HEK293 (cell line): Measurements from ENCODE around the gene PCID2.

Source experiments
- CTCF ChIP-seq: fragments of 450-650 bp; formaldehyde crosslinking; IDR thresholded peaks from 2 replicates; pipeline ENCODE4 v1.5.1; 2016; ENCODE audit warnings: missing biosample characterization, missing genetic modification characterization
- HIC1 ChIP-seq: fragments of 450-650 bp; formaldehyde crosslinking; IDR thresholded peaks from 2 replicates; pipeline ENCODE4 v1.5.1; 2016; ENCODE audit warnings: missing biosample characterization, missing genetic modification characterization
- KLF10 ChIP-seq: fragments of 450-650 bp; IDR thresholded peaks from 2 replicates; pipeline ENCODE4 v1.5.1; 2018; ENCODE audit warnings: missing biosample characterization, mild to moderate bottlenecking, missing genetic modification characterization
- KLF16 ChIP-seq: fragments of 450-650 bp; formaldehyde crosslinking; IDR thresholded peaks from 2 replicates; pipeline ENCODE4 v1.5.1; 2017; ENCODE audit warnings: missing biosample characterization, missing genetic modification characterization
- KLF8 ChIP-seq: fragments of 450-650 bp; formaldehyde crosslinking; IDR thresholded peaks from 2 replicates; pipeline ENCODE4 v1.5.1; 2016; ENCODE audit warnings: missing biosample characterization, missing genetic modification characterization
- MZF1 ChIP-seq: fragments of 450-650 bp; formaldehyde crosslinking; IDR thresholded peaks from 2 replicates; pipeline ENCODE4 v1.5.1; 2017; ENCODE audit warnings: missing biosample characterization, missing genetic modification characterization, borderline replicate concordance
- SP3 ChIP-seq: fragments of 450-650 bp; formaldehyde crosslinking; IDR thresholded peaks from 2 replicates; pipeline ENCODE4 v1.5.1; 2016; ENCODE audit warnings: missing biosample characterization, missing genetic modification characterization
- TSHZ1 ChIP-seq: fragments of 450-650 bp; formaldehyde crosslinking; IDR thresholded peaks from 2 replicates; pipeline ENCODE4 v1.5.1; 2016; ENCODE audit warnings: missing biosample characterization, missing genetic modification characterization, borderline replicate concordance
- ZNF138 ChIP-seq: fragments of 450-650 bp; formaldehyde crosslinking; IDR thresholded peaks from 2 replicates; pipeline ENCODE4 v1.5.1; 2016; ENCODE audit warnings: missing biosample characterization, missing genetic modification characterization, borderline replicate concordance
- ZNF146 ChIP-seq: fragments of 450-650 bp; formaldehyde crosslinking; IDR thresholded peaks from 2 replicates; pipeline ENCODE4 v1.5.1; 2016; ENCODE audit warnings: missing biosample characterization, missing genetic modification characterization
- ZNF155 ChIP-seq: fragments of 450-650 bp; formaldehyde crosslinking; IDR thresholded peaks from 2 replicates; pipeline ENCODE4 v1.5.1; 2016; ENCODE audit warnings: missing biosample characterization, missing genetic modification characterization
- ZNF214 ChIP-seq: fragments of 450-650 bp; formaldehyde crosslinking; IDR thresholded peaks from 2 replicates; pipeline ENCODE4 v1.5.1; 2017; ENCODE audit warnings: missing biosample characterization, mild to moderate bottlenecking, missing genetic modification characterization, borderline replicate concordance
- ZNF292 ChIP-seq: fragments of 450-650 bp; formaldehyde crosslinking; IDR thresholded peaks from 2 replicates; pipeline ENCODE4 v1.5.1; 2016; ENCODE audit warnings: low read depth, missing biosample characterization, missing genetic modification characterization, borderline replicate concordance
- ZNF366 ChIP-seq: fragments of 450-650 bp; formaldehyde crosslinking; conservative IDR thresholded peaks from 2 replicates; pipeline ENCODE4 v1.5.1; 2016; ENCODE audit warnings: missing biosample characterization, missing genetic modification characterization
- ZNF398 ChIP-seq: fragments of 450-650 bp; formaldehyde crosslinking; IDR thresholded peaks from 2 replicates; pipeline ENCODE4 v1.5.1; 2017; ENCODE audit warnings: missing biosample characterization, missing genetic modification characterization
- ZNF501 ChIP-seq: fragments of 450-650 bp; formaldehyde crosslinking; IDR thresholded peaks from 2 replicates; pipeline ENCODE4 v1.5.1; 2016; ENCODE audit warnings: missing biosample characterization, missing genetic modification characterization
- ZNF580 ChIP-seq: fragments of 450-650 bp; formaldehyde crosslinking; IDR thresholded peaks from 2 replicates; pipeline ENCODE4 v1.5.1; 2016; ENCODE audit warnings: missing biosample characterization, missing genetic modification characterization
- ZNF629 ChIP-seq: fragments of 450-650 bp; formaldehyde crosslinking; IDR thresholded peaks from 2 replicates; pipeline ENCODE4 v1.5.1; 2017; ENCODE audit warnings: missing biosample characterization, missing genetic modification characterization
- ZNF660 ChIP-seq: fragments of 450-650 bp; IDR thresholded peaks from 2 replicates; pipeline ENCODE4 v1.5.1; 2018; ENCODE audit warnings: missing biosample characterization, mild to moderate bottlenecking, missing genetic modification characterization
- ZNF704 ChIP-seq: fragments of 450-650 bp; formaldehyde crosslinking; IDR thresholded peaks from 2 replicates; pipeline ENCODE4 v1.5.1; 2016; ENCODE audit warnings: missing biosample characterization, missing genetic modification characterization
- ZNF785 ChIP-seq: fragments of 450-650 bp; formaldehyde crosslinking; IDR thresholded peaks from 2 replicates; pipeline ENCODE4 v1.5.1; 2016; ENCODE audit warnings: missing biosample characterization, missing genetic modification characterization
- ZNF837 ChIP-seq: fragments of 450-650 bp; formaldehyde crosslinking; IDR thresholded peaks from 2 replicates; pipeline ENCODE4 v1.5.1; 2016; ENCODE audit warnings: missing biosample characterization, missing genetic modification characterization
- ZSCAN23 ChIP-seq: fragments of 450-650 bp; formaldehyde crosslinking; IDR thresholded peaks from 2 replicates; pipeline ENCODE4 v1.5.1; 2016; ENCODE audit warnings: missing biosample characterization, missing genetic modification characterization
- TF ChIP-seq, protein P1 (sequence below): fragments of 450-650 bp; formaldehyde crosslinking; IDR thresholded peaks from 2 replicates; pipeline ENCODE4 v1.5.1; 2016; ENCODE audit warnings: missing biosample characterization, missing genetic modification characterization

Gene PCID2

DNA sequence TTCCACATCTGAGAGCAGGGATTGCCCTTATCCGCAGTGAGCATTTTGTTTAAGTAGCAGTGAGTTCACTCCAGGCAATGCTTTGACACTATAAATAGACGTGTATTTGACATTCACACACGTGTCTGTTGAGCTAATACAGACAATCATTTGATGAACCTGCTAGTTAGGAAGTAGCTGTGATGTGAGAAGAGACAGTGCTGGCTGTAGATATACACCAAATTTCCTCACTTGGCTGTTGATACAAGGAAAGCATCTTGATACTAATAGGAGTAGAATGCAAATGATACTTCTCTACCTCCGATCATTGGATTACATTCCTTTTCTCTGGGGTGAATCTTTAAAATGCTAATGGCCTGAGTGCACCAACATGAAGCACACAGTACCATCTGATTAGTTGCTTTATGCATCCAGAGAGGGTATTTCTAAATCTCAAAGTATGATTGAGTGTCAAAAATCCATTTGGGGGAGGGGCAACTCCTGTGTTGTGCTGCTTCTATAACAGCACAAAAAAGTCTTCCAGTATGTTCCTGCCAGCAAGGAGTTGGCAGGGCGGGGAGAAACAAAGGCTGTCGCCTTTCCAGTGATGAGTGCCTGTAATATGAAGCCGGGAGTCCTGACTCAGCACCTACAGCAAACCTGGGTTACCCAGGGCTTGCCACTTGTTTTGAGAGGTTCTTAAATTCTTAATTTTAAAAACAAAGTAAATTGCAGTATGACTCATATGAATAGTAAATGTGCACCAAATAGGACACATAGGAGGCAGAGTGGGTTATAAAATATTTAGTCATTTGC is 8.0 kb upstream of the PCID2 start (continued):
- TF ChIP-seq HIC1 (tag by site-specific recombination) = no peak
- no peak for TF ChIP-seq ZNF398
- no peak for TF ChIP-seq ZNF292
- no peak for TF ChIP-seq ZNF214 (tag by site-specific recombination)
- peak; percentile 48; the same call in 1 of the 2 replicates for TF ChIP-seq KLF10 (tag by site-specific recombination)
- no peak for TF ChIP-seq ZNF785 (tag by site-specific recombination)
- TF ChIP-seq TSHZ1 (tag by site-specific recombination) = no peak
- TF ChIP-seq ZNF837 (tag by site-specific recombination) = no peak
- 0 out of 2 replicates have a peak, but pooled peaks have one; percentile 31 for TF ChIP-seq ZNF501 (tag by site-specific recombination)
- TF ChIP-seq ZNF629 (tag by site-specific recombination) = peak; percentile 46; the same call in 1 of the 2 replicates
- TF ChIP-seq CTCF (tag by site-specific recombination) = no peak
- TF ChIP-seq, protein P1, sequence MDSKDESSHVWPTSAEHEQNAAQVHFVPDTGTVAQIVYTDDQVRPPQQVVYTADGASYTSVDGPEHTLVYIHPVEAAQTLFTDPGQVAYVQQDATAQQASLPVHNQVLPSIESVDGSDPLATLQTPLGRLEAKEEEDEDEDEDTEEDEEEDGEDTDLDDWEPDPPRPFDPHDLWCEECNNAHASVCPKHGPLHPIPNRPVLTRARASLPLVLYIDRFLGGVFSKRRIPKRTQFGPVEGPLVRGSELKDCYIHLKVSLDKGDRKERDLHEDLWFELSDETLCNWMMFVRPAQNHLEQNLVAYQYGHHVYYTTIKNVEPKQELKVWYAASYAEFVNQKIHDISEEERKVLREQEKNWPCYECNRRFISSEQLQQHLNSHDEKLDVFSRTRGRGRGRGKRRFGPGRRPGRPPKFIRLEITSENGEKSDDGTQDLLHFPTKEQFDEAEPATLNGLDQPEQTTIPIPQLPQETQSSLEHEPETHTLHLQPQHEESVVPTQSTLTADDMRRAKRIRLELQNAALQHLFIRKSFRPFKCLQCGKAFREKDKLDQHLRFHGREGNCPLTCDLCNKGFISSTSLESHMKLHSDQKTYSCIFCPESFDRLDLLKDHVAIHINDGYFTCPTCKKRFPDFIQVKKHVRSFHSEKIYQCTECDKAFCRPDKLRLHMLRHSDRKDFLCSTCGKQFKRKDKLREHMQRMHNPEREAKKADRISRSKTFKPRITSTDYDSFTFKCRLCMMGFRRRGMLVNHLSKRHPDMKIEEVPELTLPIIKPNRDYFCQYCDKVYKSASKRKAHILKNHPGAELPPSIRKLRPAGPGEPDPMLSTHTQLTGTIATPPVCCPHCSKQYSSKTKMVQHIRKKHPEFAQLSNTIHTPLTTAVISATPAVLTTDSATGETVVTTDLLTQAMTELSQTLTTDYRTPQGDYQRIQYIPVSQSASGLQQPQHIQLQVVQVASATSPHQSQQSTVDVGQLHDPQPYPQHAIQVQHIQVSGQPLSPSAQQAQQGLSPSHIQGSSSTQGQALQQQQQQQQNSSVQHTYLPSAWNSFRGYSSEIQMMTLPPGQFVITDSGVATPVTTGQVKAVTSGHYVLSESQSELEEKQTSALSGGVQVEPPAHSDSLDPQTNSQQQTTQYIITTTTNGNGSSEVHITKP = no peak
- no peak for TF ChIP-seq KLF8 (tag by site-specific recombination)
- TF ChIP-seq ZNF138 (tag by site-specific recombination) = no peak
- no peak for TF ChIP-seq MZF1 (tag by site-specific recombination)
- no peak for TF ChIP-seq KLF16 (tag by site-specific recombination)
- TF ChIP-seq ZNF146 = no peak
- no peak for TF ChIP-seq ZNF704 (tag by site-specific recombination)
- TF ChIP-seq ZNF580 = no peak
- 0 out of 2 replicates have a peak, but pooled peaks have one; percentile 47 for TF ChIP-seq ZNF660
- no peak for TF ChIP-seq ZNF155 (tag by site-specific recombination)
- no peak for TF ChIP-seq ZSCAN23 (tag by site-specific recombination)
- TF ChIP-seq ZNF366 (tag by site-specific recombination) = peak; percentile 67; the same call in 1 of the 2 replicates
- TF ChIP-seq SP3 (tag by site-specific recombination) = no peak
